Keratinocyte (primary cell): Measurements from ENCODE around the gene AIRE. TPM values are rescaled to one million over a fixed set of nuclear protein-coding genes. Genes with fewer than 3 reads are reported as not detected.

ENCODE experiments used
- DNase-seq: peaks from one replicate; pipeline ENCODE4 v3.0.0-alpha.2; 2011; ENCODE audit warnings: low read depth, missing footprints, low spot score
- FAIRE-seq: peaks from 2 replicates; lab custom pipeline; 2011; peaks lifted over from hg19 to GRCh38; lab: Jason Lieb, UNC
- H2AFZ ChIP-seq: 2 replicates; pipeline ENCODE4 v1.6.0; 2012; ENCODE audit warnings: low read length, control low read depth, inconsistent platforms; ENCODE audit not compliant: control insufficient read depth
- H3K27ac ChIP-seq: 2 replicates; pipeline ENCODE4 v1.5.1; 2011; ENCODE audit warnings: low read length; ENCODE audit not compliant: control insufficient read depth, insufficient read depth
- H3K27me3 ChIP-seq: 3 replicates; pipeline ENCODE4 v1.6.0; 2011; ENCODE audit warnings: low read length; ENCODE audit not compliant: control insufficient read depth, insufficient read depth; ENCODE audit errors: extremely low read depth
- H3K36me3 ChIP-seq, 2 experiments: 2 replicates in 1 of 2; 3 replicates in 1 of 2; pipeline ENCODE4 v1.5.1; 2011; ENCODE audit warnings: low read length in 2 of 2, mild to moderate bottlenecking in 1 of 2; ENCODE audit not compliant: control insufficient read depth in 2 of 2, insufficient read depth in 2 of 2; ENCODE audit errors: extremely low read depth in 1 of 2
- H3K4me1 ChIP-seq: 3 replicates; pipeline ENCODE4 v1.5.1; 2011; ENCODE audit warnings: low read length; ENCODE audit not compliant: control insufficient read depth, insufficient read depth; ENCODE audit errors: extremely low read depth
- H3K4me2 ChIP-seq: 3 replicates; pipeline ENCODE4 v1.6.0; 2011; ENCODE audit warnings: low read depth, low read length; ENCODE audit not compliant: control insufficient read depth, insufficient read depth; ENCODE audit errors: extremely low read depth
- H3K4me3 ChIP-seq, 3 experiments: fragments of 200-600 bp in 1 of 3; sonication (generic) in 1 of 3; 2 replicates in 2 of 3; 3 replicates in 1 of 3; pipeline ENCODE4 v1.5.1; 2011 to 2016; ENCODE audit warnings: low read length in 3 of 3, mild to moderate bottlenecking in 3 of 3, control low read depth in 2 of 3, inconsistent platforms in 1 of 3, low read depth in 1 of 3, mixed read lengths in 1 of 3, mixed run types in 1 of 3, moderate library complexity in 1 of 3; ENCODE audit not compliant: control insufficient read depth in 2 of 3, insufficient read depth in 2 of 3; ENCODE audit errors: extremely low read depth in 1 of 3
- H3K79me2 ChIP-seq: 2 replicates; pipeline ENCODE4 v1.6.0; 2012; ENCODE audit warnings: low read length; ENCODE audit not compliant: control insufficient read depth, insufficient read depth
- H3K9ac ChIP-seq: 3 replicates; pipeline ENCODE4 v1.6.0; 2011; ENCODE audit warnings: low read length; ENCODE audit not compliant: control insufficient read depth, insufficient read depth; ENCODE audit errors: extremely low read depth
- H3K9me1 ChIP-seq: 3 replicates; pipeline ENCODE4 v1.6.0; 2011; ENCODE audit warnings: low read length; ENCODE audit not compliant: control insufficient read depth, insufficient read depth; ENCODE audit errors: extremely low read depth
- H3K9me3 ChIP-seq: 2 replicates; pipeline ENCODE4 v1.5.1; 2012; ENCODE audit warnings: low read depth, low read length; ENCODE audit not compliant: control insufficient read depth
- H4K20me1 ChIP-seq: 3 replicates; pipeline ENCODE4 v1.6.0; 2011; ENCODE audit warnings: low read length; ENCODE audit not compliant: control insufficient read depth, insufficient read depth; ENCODE audit errors: extremely low read depth
- EZH2 ChIP-seq: IDR thresholded peaks from one replicate; pipeline ENCODE4 v1.6.1; 2012; ENCODE audit warnings: inconsistent platforms, mild to moderate bottlenecking, low read length, moderate library complexity
- dilution Hi-C: fragments of 300-500 bp; cut with MboI; formaldehyde crosslinking; loops from one replicate; pipeline ENCODE4 v1.7.0; 2020; ENCODE audit warnings: low sequenced_read_pairs; ENCODE audit not compliant: extremely low pct_ligation_motif_present
- polyA plus RNA-seq, 5 experiments: library from polyadenylated mRNA; depleted of rRNA in 3 of 5; stranded (reverse) in 3 of 5; stranded (forward) in 1 of 5; unstranded in 1 of 5; fragments of >200 nt; gene quantifications; 1 replicate in 1 of 5; 2 replicates in 3 of 5; 3 replicates in 1 of 5; pipeline versions ENCODE4 v1.2.1 to v1.2.3, GENCODE V29; 2011 to 2012; ENCODE audit warnings: missing spikeins in 2 of 5, low read depth in 1 of 5, low replicate concordance in 1 of 5
- TF ChIP-seq, protein P1 (sequence below), 3 experiments: IDR thresholded peaks in 1 of 3; conservative IDR thresholded peaks in 1 of 3; optimal IDR thresholded peaks in 1 of 3; 2 replicates in 2 of 3; 3 replicates in 1 of 3; pipeline versions ENCODE3 to v1.5.1; 2011; ENCODE audit warnings: low read length in 3 of 3, mild to moderate bottlenecking in 3 of 3, moderate library complexity in 2 of 3, control low read depth in 1 of 3, inconsistent platforms in 1 of 3; ENCODE audit not compliant: insufficient read depth in 2 of 3; ENCODE audit errors: extremely low read depth in 1 of 3

The AIRE gene
- polyA plus RNA-seq, 1 donor (not counting 4 experiments of a cell fraction or from before 2014, with no cell fraction given): not detected

DNA sequence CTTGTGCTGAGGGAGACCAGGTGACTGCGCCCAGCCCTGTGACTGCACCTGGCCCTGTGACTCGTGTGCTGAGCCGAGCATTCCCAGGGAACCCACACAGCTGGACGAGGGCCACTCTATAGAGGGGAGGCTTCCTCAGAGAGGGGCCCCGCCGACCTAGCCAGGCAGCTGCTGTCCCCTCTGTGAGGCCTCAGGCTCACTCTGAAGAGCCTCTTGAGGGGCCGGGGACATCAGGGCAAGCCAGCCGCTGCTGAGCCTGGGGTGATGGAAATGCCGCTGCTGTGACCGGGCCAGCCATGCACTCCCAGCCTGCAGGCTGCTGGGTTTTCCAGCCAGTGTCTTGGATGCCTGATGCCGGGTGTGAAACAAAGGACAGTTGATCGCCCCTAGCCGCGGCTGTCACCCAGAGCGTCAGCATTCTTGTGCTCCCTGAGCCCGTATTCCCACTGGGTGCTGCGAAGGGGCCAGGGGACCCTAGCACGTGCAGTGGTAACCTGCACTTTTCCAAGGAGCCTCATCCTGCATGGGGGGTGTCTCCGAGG lies 31.6 kb downstream of the AIRE start:
- dilution Hi-C loops: no loop called here
- no peak for FAIRE-seq

DNA sequence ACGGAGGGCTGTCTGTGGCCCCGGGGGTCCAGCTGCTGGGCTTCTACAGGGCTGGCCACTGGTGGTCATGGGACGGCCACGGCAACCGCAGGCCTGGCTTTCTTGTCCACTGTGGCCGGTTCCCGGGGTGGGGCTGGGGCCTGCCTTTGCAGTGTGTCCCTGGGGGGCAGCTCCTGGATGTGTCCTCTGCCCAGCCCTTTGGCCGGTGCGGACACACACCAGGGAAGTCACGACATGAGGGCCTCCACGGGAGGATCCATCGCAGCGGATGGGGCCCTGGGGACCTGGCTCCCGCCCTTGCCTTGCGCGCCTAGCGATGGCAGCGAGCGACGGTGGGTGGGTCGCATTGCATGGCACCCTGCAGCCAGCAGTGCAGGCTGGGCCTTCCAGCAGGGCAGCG lies 32.2 kb downstream of the AIRE start:
- no peaks in the 10 kb centered on the region for H3K79me2 ChIP-seq
- no peaks in the 10 kb centered on the region for H3K27me3 ChIP-seq
- no peak overlapping the region for H3K27ac ChIP-seq
- FAIRE-seq (no peak), DNase-seq (no peak)
- H4K20me1 ChIP-seq: no peaks in the 10 kb centered on the region
- no peaks in the 10 kb centered on the region for H3K9me1 ChIP-seq
- no peaks in the 10 kb centered on the region for H3K9me3 ChIP-seq
- H3K4me3 ChIP-seq: no peak overlapping the region
- H3K4me1 ChIP-seq: peaks cover 3% of the 10 kb centered on the region
- TF ChIP-seq EZH2: no peak
- TF ChIP-seq, protein P1, sequence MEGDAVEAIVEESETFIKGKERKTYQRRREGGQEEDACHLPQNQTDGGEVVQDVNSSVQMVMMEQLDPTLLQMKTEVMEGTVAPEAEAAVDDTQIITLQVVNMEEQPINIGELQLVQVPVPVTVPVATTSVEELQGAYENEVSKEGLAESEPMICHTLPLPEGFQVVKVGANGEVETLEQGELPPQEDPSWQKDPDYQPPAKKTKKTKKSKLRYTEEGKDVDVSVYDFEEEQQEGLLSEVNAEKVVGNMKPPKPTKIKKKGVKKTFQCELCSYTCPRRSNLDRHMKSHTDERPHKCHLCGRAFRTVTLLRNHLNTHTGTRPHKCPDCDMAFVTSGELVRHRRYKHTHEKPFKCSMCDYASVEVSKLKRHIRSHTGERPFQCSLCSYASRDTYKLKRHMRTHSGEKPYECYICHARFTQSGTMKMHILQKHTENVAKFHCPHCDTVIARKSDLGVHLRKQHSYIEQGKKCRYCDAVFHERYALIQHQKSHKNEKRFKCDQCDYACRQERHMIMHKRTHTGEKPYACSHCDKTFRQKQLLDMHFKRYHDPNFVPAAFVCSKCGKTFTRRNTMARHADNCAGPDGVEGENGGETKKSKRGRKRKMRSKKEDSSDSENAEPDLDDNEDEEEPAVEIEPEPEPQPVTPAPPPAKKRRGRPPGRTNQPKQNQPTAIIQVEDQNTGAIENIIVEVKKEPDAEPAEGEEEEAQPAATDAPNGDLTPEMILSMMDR (optimal IDR thresholded peaks at IDR 0.05 in 1 of 3, IDR thresholded peaks at IDR 0.05 in 1 of 3, conservative IDR thresholded peaks at IDR 0.05 in 1 of 3; ENCODE audit: extremely low read depth in 1 of 3, insufficient read depth in 2 of 3, low read length in 3 of 3): no peak
- dilution Hi-C loops: no loop called here
- no peak overlapping the region for H3K9ac ChIP-seq
- no peak overlapping the region for H2AFZ ChIP-seq
- no peak overlapping the region for H3K4me2 ChIP-seq
- H3K36me3 ChIP-seq: peaks cover 19 to 38% of the 10 kb centered on the region in 2 experiments

More for the DNA sequence above, 31.6 kb downstream of the AIRE start:
- Histone ChIP-seq H3K4me1 (peaks cover 3% of the 10 kb centered on the region), H3K4me2 (no peak overlapping the region), H3K4me3 (no peak overlapping the region), H3K79me2 (no peaks in the 10 kb centered on the region), H2AFZ (no peak overlapping the region), H4K20me1 (no peaks in the 10 kb centered on the region), H3K9ac (no peak overlapping the region), H3K27ac (no peak overlapping the region), H3K36me3 (peaks cover 18 to 37% of the 10 kb centered on the region in 2 experiments), H3K9me1 (no peaks in the 10 kb centered on the region), H3K9me3 (no peaks in the 10 kb centered on the region), H3K27me3 (no peaks in the 10 kb centered on the region)
- TF ChIP-seq, protein P1 (optimal IDR thresholded peaks at IDR 0.05 in 1 of 3, IDR thresholded peaks at IDR 0.05 in 1 of 3, conservative IDR thresholded peaks at IDR 0.05 in 1 of 3; ENCODE audit: extremely low read depth in 1 of 3, insufficient read depth in 2 of 3, low read length in 3 of 3): no peak
- TF ChIP-seq EZH2: no peak
- DNase-seq: no peak
